ENCODE measurements around the gene DYRK1B.
"Not testable (repeated sequence)": the region's sequence is repeated elsewhere in the genome, so short reads cannot be mapped to it uniquely, and the experiment has no call there.

Gene DYRK1B

GRCh38 chr19:39833464-39834286, at the start of gene DYRK1B:
DYRK1B (minus strand) TSS chr19:39834162; CDS start chr19:39831867, 2,295 bp downstream.
- no peak for DNase-seq (ENCODE audit: low read depth)

GRCh38 chr19:39882645-39883044, 48.7 kb upstream of the DYRK1B start:
- DNase-seq (ENCODE audit: low read depth) = not testable (repeated sequence)

- peak; percentile 25 for DNase-seq (ENCODE audit: low read depth)
Measured at GRCh38 chr19:39881495-39882110, 47.6 kb upstream of the DYRK1B start.

GRCh38 chr19:39880241-39880640, 46.3 kb upstream of the DYRK1B start:
- not testable (repeated sequence) for DNase-seq (ENCODE audit: low read depth)

- DNase-seq (ENCODE audit: low read depth) = not testable (repeated sequence)
Measured at GRCh38 chr19:39879796-39880195, 45.8 kb upstream of the DYRK1B start.

- DNase-seq (ENCODE audit: low read depth) = not testable (repeated sequence)
Measured at GRCh38 chr19:39878866-39879265, 44.9 kb upstream of the DYRK1B start.

GRCh38 chr19:39878398-39878797, 44.4 kb upstream of the DYRK1B start:
- DNase-seq (ENCODE audit: low read depth) = no peak

- DNase-seq (ENCODE audit: low read depth) = not testable (repeated sequence)
Measured at GRCh38 chr19:39877982-39878381, 44.0 kb upstream of the DYRK1B start.

- DNase-seq (ENCODE audit: low read depth) = not testable (repeated sequence)
Measured at GRCh38 chr19:39877488-39877887, 43.5 kb upstream of the DYRK1B start.

- not testable (repeated sequence) for DNase-seq (ENCODE audit: low read depth)
Measured at GRCh38 chr19:39876486-39876885, 42.5 kb upstream of the DYRK1B start.

- DNase-seq (ENCODE audit: low read depth) = not testable (repeated sequence)
Measured at GRCh38 chr19:39875401-39875864, 41.5 kb upstream of the DYRK1B start.

GRCh38 chr19:39874404-39874803, 40.4 kb upstream of the DYRK1B start:
- no peak for DNase-seq (ENCODE audit: low read depth)

- DNase-seq (ENCODE audit: low read depth) = no peak
Measured at GRCh38 chr19:39873385-39873784, 39.4 kb upstream of the DYRK1B start.

GRCh38 chr19:39871886-39872866, 38.2 kb upstream of the DYRK1B start:
- no peak for DNase-seq (ENCODE audit: low read depth)

GRCh38 chr19:39871362-39871761, 37.4 kb upstream of the DYRK1B start:
- DNase-seq (ENCODE audit: low read depth) = no peak

GRCh38 chr19:39870171-39870971, 36.4 kb upstream of the DYRK1B start:
- DNase-seq (ENCODE audit: low read depth) = no peak

- DNase-seq (ENCODE audit: low read depth) = no peak
Measured at GRCh38 chr19:39867952-39868351, 34.0 kb upstream of the DYRK1B start.

- no peak for DNase-seq (ENCODE audit: low read depth)
Measured at GRCh38 chr19:39867133-39867532, 33.2 kb upstream of the DYRK1B start.

GRCh38 chr19:39865953-39866352, 32.0 kb upstream of the DYRK1B start:
- DNase-seq (ENCODE audit: low read depth) = no peak

- no peak for DNase-seq (ENCODE audit: low read depth)
Measured at GRCh38 chr19:39865186-39865585, 31.2 kb upstream of the DYRK1B start.

- no peak for DNase-seq (ENCODE audit: low read depth)
Measured at GRCh38 chr19:39864118-39864517, 30.2 kb upstream of the DYRK1B start.

Data from CMK (cell line).